Measurements from ENCODE around the gene CACNA2D1. TPM values are rescaled to one million over a fixed set of nuclear protein-coding genes. Genes with fewer than 3 reads are reported as not detected.
A peak's percentile ranks its signal among the peaks of the same experiment; 100 is the strongest.

The CACNA2D1 gene
- total RNA-seq, 1 donor: 63.5 TPM

DNA sequence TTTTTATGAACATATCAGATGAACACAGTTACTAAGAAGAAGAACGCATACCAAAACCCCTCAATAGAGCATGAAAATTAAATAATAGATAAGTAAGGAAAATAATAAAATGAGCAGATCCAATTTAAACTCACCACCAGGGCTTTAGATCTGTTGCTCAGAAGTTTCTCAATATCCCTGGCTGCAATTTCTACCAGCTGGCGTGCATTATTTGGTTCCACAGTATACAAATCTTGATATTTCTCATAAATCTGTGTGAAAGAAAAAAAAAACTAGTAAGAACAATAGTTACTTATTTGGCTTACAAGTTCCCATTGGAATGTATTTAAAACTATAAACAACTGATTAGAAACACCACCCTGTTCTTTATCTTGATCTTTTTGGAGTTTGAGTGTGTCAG is 108.6 kb downstream of the CACNA2D1 start:
- peak; percentile 66 for DNase-seq (ENCODE audit: low read depth)
- TF ChIP-seq, protein P1, sequence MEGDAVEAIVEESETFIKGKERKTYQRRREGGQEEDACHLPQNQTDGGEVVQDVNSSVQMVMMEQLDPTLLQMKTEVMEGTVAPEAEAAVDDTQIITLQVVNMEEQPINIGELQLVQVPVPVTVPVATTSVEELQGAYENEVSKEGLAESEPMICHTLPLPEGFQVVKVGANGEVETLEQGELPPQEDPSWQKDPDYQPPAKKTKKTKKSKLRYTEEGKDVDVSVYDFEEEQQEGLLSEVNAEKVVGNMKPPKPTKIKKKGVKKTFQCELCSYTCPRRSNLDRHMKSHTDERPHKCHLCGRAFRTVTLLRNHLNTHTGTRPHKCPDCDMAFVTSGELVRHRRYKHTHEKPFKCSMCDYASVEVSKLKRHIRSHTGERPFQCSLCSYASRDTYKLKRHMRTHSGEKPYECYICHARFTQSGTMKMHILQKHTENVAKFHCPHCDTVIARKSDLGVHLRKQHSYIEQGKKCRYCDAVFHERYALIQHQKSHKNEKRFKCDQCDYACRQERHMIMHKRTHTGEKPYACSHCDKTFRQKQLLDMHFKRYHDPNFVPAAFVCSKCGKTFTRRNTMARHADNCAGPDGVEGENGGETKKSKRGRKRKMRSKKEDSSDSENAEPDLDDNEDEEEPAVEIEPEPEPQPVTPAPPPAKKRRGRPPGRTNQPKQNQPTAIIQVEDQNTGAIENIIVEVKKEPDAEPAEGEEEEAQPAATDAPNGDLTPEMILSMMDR (IDR thresholded peaks at IDR 0.05; ENCODE audit: insufficient read depth, low read depth, low read length): no peak
- no peak overlapping the region for H3K4me3 ChIP-seq (ENCODE audit: low read depth, low read length)

DNA sequence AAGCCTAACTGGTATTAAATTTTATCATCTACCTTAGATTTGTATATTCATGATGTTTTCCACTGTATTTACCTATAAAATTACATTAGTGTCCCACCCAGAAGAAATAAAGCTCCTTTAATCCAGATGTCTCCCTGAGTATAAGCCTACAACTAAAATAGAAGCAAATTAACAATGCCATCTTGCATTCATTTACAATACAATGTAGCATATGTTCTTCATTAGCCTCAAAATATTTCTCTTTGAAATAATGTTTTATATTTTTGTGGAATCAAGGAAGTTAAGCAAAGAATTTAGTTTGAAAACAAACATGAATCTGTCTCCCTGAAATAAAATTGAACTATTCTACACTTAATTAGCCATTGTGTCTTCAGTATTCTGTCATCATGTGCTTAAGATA is 112.3 kb downstream of the CACNA2D1 start:
- TF ChIP-seq, protein P1 (IDR thresholded peaks at IDR 0.05; ENCODE audit: insufficient read depth, low read depth, low read length): no peak
- H3K4me3 ChIP-seq (ENCODE audit: low read depth, low read length): no peak overlapping the region
- DNase-seq (ENCODE audit: low read depth): no peak

DNA sequence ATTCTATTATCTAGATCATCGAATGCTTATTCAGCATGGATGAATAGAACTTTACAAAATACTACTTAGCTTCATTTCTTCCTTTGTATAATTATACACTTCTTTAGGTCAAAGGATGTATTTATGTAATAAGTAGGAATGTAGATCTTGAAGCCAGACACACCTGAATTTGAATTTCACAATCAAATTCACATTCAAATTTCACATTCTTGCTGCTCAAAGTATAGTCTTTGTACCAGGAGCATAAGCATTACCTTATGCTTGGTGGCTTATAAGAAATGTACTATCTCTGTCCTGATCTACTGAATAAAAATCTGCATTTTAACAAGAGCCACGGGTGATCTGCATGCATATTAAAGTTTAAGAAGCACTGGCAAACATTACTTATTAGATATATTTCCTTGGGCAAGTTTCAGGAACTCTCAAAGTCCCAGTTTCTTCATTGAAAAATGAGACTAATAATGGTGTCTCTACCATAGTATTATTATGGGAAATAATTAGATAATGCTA is 112.8 kb downstream of the CACNA2D1 start:
- DNase-seq (ENCODE audit: low read depth): no peak
- no peak overlapping the region for H3K4me3 ChIP-seq (ENCODE audit: low read depth, low read length)
- TF ChIP-seq, protein P1 (IDR thresholded peaks at IDR 0.05; ENCODE audit: insufficient read depth, low read depth, low read length): no peak

DNA sequence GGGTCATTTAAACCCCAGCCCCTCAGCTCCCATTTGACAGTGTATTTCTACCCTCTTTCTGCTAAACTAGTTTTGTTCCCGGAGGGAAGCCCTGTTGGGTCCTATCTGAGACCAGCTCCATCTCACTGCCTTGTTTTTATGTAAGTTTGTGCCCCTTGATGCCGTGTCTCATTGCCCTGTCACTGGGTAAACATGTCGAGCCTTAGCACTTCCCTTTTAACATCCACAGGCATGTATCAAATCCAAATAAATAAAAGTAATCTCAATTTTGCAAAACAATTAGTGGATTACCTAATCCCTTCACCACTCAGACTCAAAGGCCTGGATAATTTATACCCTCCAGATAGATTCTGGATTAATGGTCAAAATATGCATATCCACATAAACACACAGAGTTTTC is 115.7 kb downstream of the CACNA2D1 start:
- TF ChIP-seq, protein P1 (IDR thresholded peaks at IDR 0.05; ENCODE audit: insufficient read depth, low read depth, low read length): no peak
- no peak for DNase-seq (ENCODE audit: low read depth)
- H3K4me3 ChIP-seq (ENCODE audit: low read depth, low read length): no peak overlapping the region

DNA sequence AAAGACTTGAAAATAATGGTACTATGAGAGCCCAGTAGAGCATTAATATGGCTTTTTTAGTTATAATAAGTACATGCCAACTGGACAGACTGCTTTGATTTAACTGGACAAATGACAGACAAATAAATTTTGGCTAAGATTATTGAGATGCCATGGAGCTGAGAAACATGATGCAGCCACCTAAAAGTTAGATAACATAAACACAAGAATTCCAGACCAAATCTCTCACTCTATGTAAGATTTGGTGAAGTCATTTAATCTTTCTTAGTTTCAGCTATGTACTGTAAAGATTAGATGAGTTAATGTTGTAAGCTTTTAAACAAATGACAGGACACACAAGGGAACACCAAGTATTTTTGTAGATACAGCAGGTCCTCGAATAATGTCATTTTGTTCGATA is 118.2 kb downstream of the CACNA2D1 start:
- DNase-seq (ENCODE audit: low read depth): peak; percentile 32
- TF ChIP-seq, protein P1 (IDR thresholded peaks at IDR 0.05; ENCODE audit: insufficient read depth, low read depth, low read length): no peak
- H3K4me3 ChIP-seq (ENCODE audit: low read depth, low read length): no peak overlapping the region

DNA sequence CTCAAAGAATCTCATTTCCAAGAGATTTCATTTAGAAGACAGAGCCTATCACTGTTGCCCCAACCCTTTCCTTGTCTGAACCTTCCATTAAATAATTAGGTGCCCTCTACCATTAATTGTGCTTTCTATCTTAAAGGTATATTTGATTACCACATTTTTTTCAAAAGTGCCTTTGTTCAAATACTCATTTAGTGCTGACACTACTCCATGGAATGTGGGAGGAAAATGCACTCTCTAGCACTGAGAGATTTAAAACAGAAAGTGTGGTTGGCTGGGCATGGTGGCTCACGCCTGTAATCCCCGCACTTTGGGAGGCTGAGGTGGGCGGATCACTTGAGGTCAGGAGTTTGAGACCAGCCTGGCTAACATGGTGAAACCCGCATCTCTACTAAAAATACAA is 119.8 kb downstream of the CACNA2D1 start:
- no peak overlapping the region for H3K4me3 ChIP-seq (ENCODE audit: low read depth, low read length)
- TF ChIP-seq, protein P1 (IDR thresholded peaks at IDR 0.05; ENCODE audit: insufficient read depth, low read depth, low read length): no peak
- no peak for DNase-seq (ENCODE audit: low read depth)

DNA sequence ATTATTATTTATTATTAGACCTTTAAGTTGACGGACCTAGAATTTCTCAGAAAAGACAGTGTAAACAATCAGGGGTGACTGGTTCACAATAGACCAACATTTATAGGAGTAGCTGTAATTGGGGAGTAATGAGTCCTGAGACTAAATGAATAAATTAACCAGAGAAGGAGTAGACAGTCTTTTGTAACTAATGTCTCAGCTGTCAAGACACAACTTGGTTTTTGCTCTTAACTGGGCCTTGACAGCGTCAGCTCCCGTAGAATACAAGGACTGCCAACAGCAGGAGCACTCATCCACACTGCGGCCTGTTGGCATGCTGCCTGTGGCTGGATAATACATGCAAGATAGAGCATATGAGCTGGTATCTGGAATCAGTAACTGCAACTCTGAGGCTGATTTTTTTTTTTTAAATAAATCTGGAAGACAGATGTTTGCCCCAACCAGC is 123.9 kb downstream of the CACNA2D1 start:
- TF ChIP-seq, protein P1 (IDR thresholded peaks at IDR 0.05; ENCODE audit: insufficient read depth, low read depth, low read length): no peak
- no peak overlapping the region for H3K4me3 ChIP-seq (ENCODE audit: low read depth, low read length)
- DNase-seq (ENCODE audit: low read depth): peak; percentile 90

All from fibroblast of villous mesenchyme (primary cell).